HCT116 (cell line): ENCODE measurements around the gene SCUBE2. TPM values are rescaled to one million over a fixed set of nuclear protein-coding genes. Genes with fewer than 3 reads are reported as not detected.
A peak's percentile ranks its signal among the peaks of the same experiment; 100 is the strongest.

Experiments
- ATAC-seq: fragments of 200-7000 bp; cut with Tn5 transposase; 2 replicates; pipeline ENCODE4 v1.9.1; 2020; ENCODE audit warnings: mild to moderate bottlenecking, moderate library complexity
- BruUV-seq: library from RNA; stranded (reverse); fragments of 400-500 nt; replicated peaks from 2 replicates; lab custom pipeline; 2021; lab: Mats Ljungman, UMichigan
- CTCF ChIA-PET: fragments of 300-600 bp; sonication (Branson Sonifier 250); formaldehyde crosslinking; loops from one replicate; lab custom pipeline; 2021; ENCODE audit warnings: antibody characterized with exemption; lab: Charles Lee
- POLR2A ChIA-PET: fragments of 300-600, 350-600 bp; sonication (Branson Sonifier 250); formaldehyde crosslinking; loops from one replicate; lab custom pipeline; 2021; ENCODE audit warnings: antibody characterized with exemption; lab: Charles Lee
- RAD21 ChIA-PET, 2 experiments: fragments of 300-600 bp; sonication (Branson Sonifier 250); formaldehyde crosslinking; loops; one replicate each; lab custom pipeline; 2023; ENCODE audit warnings: low total read pairs in 2 of 2; ENCODE audit not compliant: uncharacterized antibody in 2 of 2, unreplicated experiment in 2 of 2, low non-redundant PET in 1 of 2; lab: Charles Lee
- DNase-seq: peaks from one replicate; pipeline ENCODE4 v3.0.0-alpha.2; 2010; ENCODE audit warnings: low read depth, low spot score
- H2AFZ ChIP-seq: fragments of 200-600 bp; shearing (Covaris generic), sonication (generic); 2 replicates; pipeline ENCODE4 v1.6.1; 2017; ENCODE audit warnings: low read depth, mixed run types, mixed read lengths, antibody characterized with exemption, low read length; ENCODE audit not compliant: poor library complexity, severe bottlenecking
- H3K27ac ChIP-seq: 2 replicates; pipeline ENCODE4 v1.5.1; 2012; ENCODE audit warnings: low read depth, low read length
- H3K27me3 ChIP-seq: fragments of 200-600 bp; sonication (generic); 2 replicates; pipeline ENCODE4 v1.6.1; 2016; ENCODE audit warnings: mixed run types, low read length, mixed read lengths; ENCODE audit not compliant: insufficient read depth
- H3K36me3 ChIP-seq, 2 experiments: fragments of 200-500 bp in 1 of 2; fragments of 200-600 bp in 1 of 2; sonication (Bioruptor generic) in 1 of 2; sonication (generic) in 1 of 2; 2 replicates each; pipeline versions ENCODE4 v1.5.1 to v1.6.1; 2014 to 2016; ENCODE audit warnings: low read length in 2 of 2, inconsistent platforms in 1 of 2, mixed read lengths in 1 of 2, mixed run types in 1 of 2; ENCODE audit not compliant: insufficient read depth in 2 of 2, control insufficient read depth in 1 of 2
- H3K4me1 ChIP-seq, 2 experiments: fragments of 200-600 bp in 1 of 2; sonication (generic) in 1 of 2; 2 replicates each; pipeline versions ENCODE4 v1.5.1 to v1.6.1; 2012 to 2017; ENCODE audit warnings: low read length in 2 of 2, inconsistent platforms in 1 of 2, mild to moderate bottlenecking in 1 of 2, mixed read lengths in 1 of 2, mixed run types in 1 of 2, moderate library complexity in 1 of 2; ENCODE audit not compliant: insufficient read depth in 2 of 2, control insufficient read depth in 1 of 2
- H3K4me2 ChIP-seq: fragments of 200-600 bp; sonication (generic); 2 replicates; pipeline ENCODE4 v1.6.1; 2017; ENCODE audit warnings: mixed run types, low read length, mixed read lengths
- H3K4me3 ChIP-seq, 2 experiments: fragments of 200-600 bp in 1 of 2; sonication (generic) in 1 of 2; replicated peaks in 1 of 2; 2 replicates each; pipeline ENCODE4 v1.5.1; 2011 to 2016; ENCODE audit warnings: low read length in 2 of 2, control low read depth in 1 of 2, low read depth in 1 of 2, mild to moderate bottlenecking in 1 of 2, mixed read lengths in 1 of 2, mixed run types in 1 of 2
- H3K79me2 ChIP-seq: fragments of 200-600 bp; sonication (generic); 2 replicates; pipeline ENCODE4 v1.6.1; 2017; ENCODE audit warnings: mild to moderate bottlenecking, mixed run types, low read length, moderate library complexity, mixed read lengths; ENCODE audit not compliant: insufficient read depth
- H3K9ac ChIP-seq: fragments of 200-600 bp; sonication (generic); 2 replicates; pipeline ENCODE4 v1.6.1; 2016; ENCODE audit warnings: low read length, mixed read lengths
- H3K9me2 ChIP-seq: fragments of 200-600 bp; sonication (generic), shearing (Covaris generic); 2 replicates; pipeline ENCODE4 v1.6.1; 2017; ENCODE audit warnings: mixed run types, mild to moderate bottlenecking, moderate library complexity; ENCODE audit not compliant: insufficient read depth
- H3K9me3 ChIP-seq, 2 experiments: fragments of 200-500 bp in 1 of 2; fragments of 200-600 bp in 1 of 2; sonication (Bioruptor generic) in 1 of 2; sonication (generic) in 1 of 2; 2 replicates each; pipeline ENCODE4 v1.6.1; 2014 to 2017; ENCODE audit warnings: low read length in 2 of 2, mixed read lengths in 2 of 2, inconsistent platforms in 1 of 2, low read depth in 1 of 2, mild to moderate bottlenecking in 1 of 2, mixed run types in 1 of 2, moderate library complexity in 1 of 2; ENCODE audit not compliant: control insufficient read depth in 1 of 2, insufficient read depth in 1 of 2
- H4K20me1 ChIP-seq: fragments of 200-600 bp; sonication (generic), shearing (Covaris generic); 2 replicates; pipeline ENCODE4 v1.6.1; 2017; ENCODE audit warnings: mixed run types, mild to moderate bottlenecking, moderate library complexity; ENCODE audit not compliant: insufficient read depth
- CBX3 ChIP-seq: IDR thresholded peaks from 2 replicates; pipeline ENCODE4 v1.6.1; 2012; ENCODE audit warnings: low read depth
- CEBPB ChIP-seq: IDR thresholded peaks from 2 replicates; pipeline ENCODE4 v1.6.1; 2012; ENCODE audit warnings: low read depth
- CTCF ChIP-seq, 3 experiments: fragments of 200-600 bp in 1 of 3; sonication (generic) in 1 of 3; IDR thresholded peaks in 2 of 3; conservative IDR thresholded peaks in 1 of 3; 2 replicates each; pipeline ENCODE4 v1.5.1; 2012 to 2017; ENCODE audit warnings: low read depth in 2 of 3, low read length in 2 of 3, antibody characterized with exemption in 1 of 3, borderline replicate concordance in 1 of 3, control low read depth in 1 of 3, mild to moderate bottlenecking in 1 of 3, mixed read lengths in 1 of 3, mixed run types in 1 of 3, moderate library complexity in 1 of 3; ENCODE audit not compliant: insufficient read depth in 1 of 3
- EGR1 ChIP-seq: IDR thresholded peaks from 2 replicates; pipeline ENCODE4 v1.6.1; 2012; ENCODE audit warnings: low read depth
- ELF1 ChIP-seq: IDR thresholded peaks from 2 replicates; pipeline ENCODE4 v1.6.1; 2012; ENCODE audit warnings: low read depth, borderline replicate concordance
- EZH2 ChIP-seq: fragments of 200-600 bp; sonication (generic); IDR thresholded peaks from 2 replicates; pipeline ENCODE4 v1.6.1; 2017; ENCODE audit warnings: antibody characterized with exemption, mixed run types
- EZH2phosphoT487 ChIP-seq: fragments of 200-600 bp; IDR thresholded peaks from 2 replicates; pipeline ENCODE4 v1.6.1; 2018; ENCODE audit warnings: antibody characterized with exemption, borderline replicate concordance
- FOSL1 ChIP-seq: IDR thresholded peaks from 2 replicates; pipeline ENCODE4 v1.6.1; 2012; ENCODE audit warnings: low read depth
- JUND ChIP-seq: IDR thresholded peaks from 2 replicates; pipeline ENCODE4 v1.6.1; 2012
- POLR2A ChIP-seq: IDR thresholded peaks from 2 replicates; pipeline ENCODE4 v1.7.0; 2011; ENCODE audit warnings: borderline replicate concordance; ENCODE audit not compliant: insufficient read depth, insufficient read length; ENCODE audit errors: extremely low read depth
- POLR2AphosphoS5 ChIP-seq: IDR thresholded peaks from 2 replicates; pipeline ENCODE4 v1.6.1; 2011; ENCODE audit warnings: mild to moderate bottlenecking, low read depth, low read length, moderate library complexity
- SIN3A ChIP-seq: IDR thresholded peaks from 2 replicates; pipeline ENCODE4 v1.6.1; 2012; ENCODE audit warnings: low read depth
- SP1 ChIP-seq: IDR thresholded peaks from 2 replicates; pipeline ENCODE4 v1.6.1; 2012; ENCODE audit warnings: low read depth
- SRF ChIP-seq: IDR thresholded peaks from 2 replicates; pipeline ENCODE4 v1.6.1; 2012; ENCODE audit warnings: low read depth
- YY1 ChIP-seq: IDR thresholded peaks from 2 replicates; pipeline ENCODE4 v1.6.1; 2011; ENCODE audit warnings: low read length, low read depth, moderate library complexity, mild to moderate bottlenecking; ENCODE audit not compliant: insufficient replicate concordance; ENCODE audit errors: extremely low read depth
- ZBTB33 ChIP-seq: IDR thresholded peaks from 2 replicates; pipeline ENCODE4 v1.6.1; 2011; ENCODE audit warnings: mild to moderate bottlenecking, low read length, moderate library complexity; ENCODE audit not compliant: insufficient replicate concordance; ENCODE audit errors: extremely low read depth
- ZFX ChIP-seq: fragments of 450-650 bp; IDR thresholded peaks from 2 replicates; pipeline ENCODE4 v1.6.1; 2017
- ZNF274 ChIP-seq: fragments of 200-500 bp; sonication (Bioruptor generic); IDR thresholded peaks from 2 replicates; pipeline ENCODE4 v1.6.1; 2014; ENCODE audit warnings: mild to moderate bottlenecking, low read depth, low read length, inconsistent platforms
- intact Hi-C: fragments of 100-400 bp; cut with micrococcal nuclease; formaldehyde crosslinking; loops from 2 replicates; pipeline ENCODE4 v1.10.0; 2022
- total RNA-seq: library from RNA; stranded (reverse); gene quantifications from one replicate; pipeline ENCODE4 v1.2.1, GENCODE V29; 2021; ENCODE audit not compliant: unreplicated experiment
- TF ChIP-seq, protein P1 (sequence below): IDR thresholded peaks from 2 replicates; pipeline ENCODE4 v1.6.1; 2012

The SCUBE2 gene
- total RNA-seq, 1 experiment from 2014 or later, result 1.3 TPM

DNA sequence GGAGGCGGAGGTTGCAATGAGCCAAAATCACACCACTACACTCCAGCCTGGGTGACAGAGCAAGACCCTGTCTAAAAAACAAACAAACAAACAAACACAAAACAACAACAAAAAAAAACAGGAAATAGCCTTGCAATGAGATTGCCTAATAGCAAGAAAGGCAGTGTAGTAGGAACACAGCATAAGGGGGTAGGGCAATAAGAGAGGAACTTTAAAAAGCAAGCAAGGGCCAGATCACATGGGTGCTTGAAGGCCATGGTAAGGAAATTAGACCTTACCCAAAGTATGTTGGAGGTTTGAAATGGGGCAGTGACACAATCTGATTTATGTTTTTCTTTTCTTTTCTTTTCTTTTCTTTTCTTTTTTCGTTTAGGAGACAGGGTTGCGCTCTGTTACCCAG is 52.9 kb downstream of the SCUBE2 start:
- H3K27ac ChIP-seq, result no peak overlapping the region
- H2AFZ ChIP-seq, result peak overlapping the region; percentile 77
- H3K27me3 ChIP-seq, result no peaks in the 10 kb centered on the region
- H4K20me1 ChIP-seq, result no peaks in the 10 kb centered on the region
- H3K4me2 ChIP-seq, result peak overlapping the region; percentile 60
- H3K9ac ChIP-seq, result 0 out of 2 replicates have a peak overlapping the region, but pooled peaks have one; percentile 8
- H3K79me2 ChIP-seq, result no peaks in the 10 kb centered on the region
- H3K4me1 ChIP-seq, result peaks cover 0 to 22% of the 10 kb centered on the region in 2 experiments; a peak in 2 of 4 replicates
- POLR2A ChIA-PET, result no interaction called here
- RAD21 ChIA-PET, result no interaction called here
- no peak for DNase-seq
- no peaks in the 10 kb centered on the region for H3K9me3 ChIP-seq
- CTCF ChIA-PET, result interaction anchor here (1.7 kb wide), 1 partner anchor 23 kb away, joined by 5 read pairs; no protein-coding TSS in a partner anchor
- no peak overlapping the region; a peak in 1 of 4 replicates for H3K4me3 ChIP-seq
- no peak for ATAC-seq
- no peaks in the 10 kb centered on the region for H3K36me3 ChIP-seq
- no peaks in the 10 kb centered on the region for H3K9me2 ChIP-seq
- BruUV-seq, result no TSS peak
- TF ChIP-seq ZNF274 (no peak), FOSL1 (no peak)
- intact Hi-C loops, result no loop called here

GRCh38 chr11:9037963-9038362 is 53.4 kb downstream of the SCUBE2 start:
- Histone ChIP-seq H3K79me2 (no peaks in the 10 kb centered on the region), H3K36me3 (no peaks in the 10 kb centered on the region), H3K27me3 (no peaks in the 10 kb centered on the region), H3K4me1 (peaks cover 0 to 22% of the 10 kb centered on the region in 2 experiments; a peak in 2 of 4 replicates), H3K9me2 (no peaks in the 10 kb centered on the region), H3K27ac (no peak overlapping the region), H3K9ac (no peak overlapping the region), H3K9me3 (no peaks in the 10 kb centered on the region), H4K20me1 (no peaks in the 10 kb centered on the region), H3K4me2 (no peak overlapping the region), H2AFZ (no peak overlapping the region), H3K4me3 (no peak overlapping the region)
- intact Hi-C loops, result no loop called here
- DNase-seq (no peak), ATAC-seq (no peak)
- CTCF ChIA-PET, result interaction anchor here (1.7 kb wide), 1 partner anchor 22 kb away, joined by 5 read pairs; no protein-coding TSS in a partner anchor
- POLR2A ChIA-PET, result no interaction called here
- BruUV-seq, result no TSS peak
- RAD21 ChIA-PET, result no interaction called here
- TF ChIP-seq JUND (no peak), SP1 (no peak), ELF1 (no peak), EZH2phosphoT487 (no peak), CTCF (IDR thresholded peaks at IDR 0.05 in 2 of 3, conservative IDR thresholded peaks at IDR 0.05 in 1 of 3; ENCODE audit: borderline replicate concordance in 1 of 3, insufficient read depth in 1 of 3, low read depth in 2 of 3, low read length in 2 of 3) (no peak), SIN3A (no peak), EGR1 (no peak), ZNF274 (no peak), CEBPB (no peak), POLR2A (no peak), FOSL1 (no peak), EZH2 (no peak), YY1 (no peak), CBX3 (no peak), ZBTB33 (no peak), POLR2AphosphoS5 (no peak), ZFX (no peak), SRF (no peak)
- TF ChIP-seq, protein P1, sequence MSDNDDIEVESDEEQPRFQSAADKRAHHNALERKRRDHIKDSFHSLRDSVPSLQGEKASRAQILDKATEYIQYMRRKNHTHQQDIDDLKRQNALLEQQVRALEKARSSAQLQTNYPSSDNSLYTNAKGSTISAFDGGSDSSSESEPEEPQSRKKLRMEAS, result no peak
